ENCODE data around the gene CSNK2A2.

The CSNK2A2 gene

GRCh38 chr16:58198022-58198683 is at the start of gene CSNK2A2:
Gene CSNK2A2, minus strand, starts transcription at chr16:58198106. Its CDS starts 370 bp downstream, at chr16:58197736.
- DNase-seq (peak; percentile 83), ATAC-seq (peak; percentile 96)

GRCh38 chr16:58243528-58244004 is 45.7 kb upstream of the CSNK2A2 start:
- ATAC-seq: no peak
- no peak for DNase-seq

- ATAC-seq (no peak), DNase-seq (no peak)
Measured at GRCh38 chr16:58236831-58237230, 38.9 kb upstream of the CSNK2A2 start.

- ATAC-seq (peak; percentile 97), DNase-seq (peak; percentile 76)
Measured at GRCh38 chr16:58236231-58236690, 38.4 kb upstream of the CSNK2A2 start.

GRCh38 chr16:58235663-58236062 is 37.8 kb upstream of the CSNK2A2 start:
- DNase-seq: no peak
- ATAC-seq: no peak

- no peak for ATAC-seq
- DNase-seq: no peak
Measured at GRCh38 chr16:58234831-58235595, 37.1 kb upstream of the CSNK2A2 start.

- DNase-seq (no peak), ATAC-seq (no peak)
Measured at GRCh38 chr16:58230259-58230658, 32.4 kb upstream of the CSNK2A2 start.

- DNase-seq (no peak), ATAC-seq (no peak)
Measured at GRCh38 chr16:58226790-58227189, 28.9 kb upstream of the CSNK2A2 start.

GRCh38 chr16:58225965-58226602 is 28.2 kb upstream of the CSNK2A2 start:
- DNase-seq: no peak
- no peak for ATAC-seq

- DNase-seq: no peak
- ATAC-seq: no peak
Measured at GRCh38 chr16:58222532-58223316, 24.8 kb upstream of the CSNK2A2 start.

- ATAC-seq (no peak), DNase-seq (no peak)
Measured at GRCh38 chr16:58219432-58219831, 21.5 kb upstream of the CSNK2A2 start.

GRCh38 chr16:58218786-58219185 is 20.9 kb upstream of the CSNK2A2 start:
- DNase-seq: no peak
- no peak for ATAC-seq

GRCh38 chr16:58217311-58217925 is 19.5 kb upstream of the CSNK2A2 start:
- ATAC-seq (no peak), DNase-seq (no peak)

- ATAC-seq: no peak
Measured at GRCh38 chr16:58212824-58213655, 15.1 kb upstream of the CSNK2A2 start.

GRCh38 chr16:58211846-58212245 is 13.9 kb upstream of the CSNK2A2 start:
- ATAC-seq: no peak
- no peak for DNase-seq

More at GRCh38 chr16:58212824-58213655, 15.1 kb upstream of the CSNK2A2 start:
- no peak for DNase-seq

GRCh38 chr16:58211245-58211644 is 13.3 kb upstream of the CSNK2A2 start:
- DNase-seq: no peak
- ATAC-seq: no peak

- ATAC-seq: no peak
- DNase-seq: no peak
Measured at GRCh38 chr16:58205276-58206036, 7.5 kb upstream of the CSNK2A2 start.

- ATAC-seq (no peak), DNase-seq (no peak)
Measured at GRCh38 chr16:58201163-58201562, 3.3 kb upstream of the CSNK2A2 start.

- no peak for ATAC-seq
- no peak for DNase-seq
Measured at GRCh38 chr16:58200004-58200797, 2.3 kb upstream of the CSNK2A2 start.

Data from stimulated activated naive CD8-positive, alpha-beta T cell treated with anti-CD3 and anti-CD28 coated beads, Interleukin-15, Interleukin-2, amounts not matched to agents 100 U/mL and 50 U/mL, for 24 hours (primary cell).